NCI-H748 (cell line): ENCODE measurements around the gene CAVIN4.

Experiments used
- DNase-seq: peaks from one replicate; lab custom pipeline; 2025; ENCODE audit not compliant: unreplicated experiment; lab: John Stamatoyannopoulos, UW

Gene CAVIN4

GRCh38 chr9:100589582-100589981, 11.7 kb downstream of the CAVIN4 start:
- DNase-seq, result no peak

- DNase-seq, result no peak
These were observed 12.6 kb downstream of the CAVIN4 start for GRCh38 chr9:100590481-100590880.

GRCh38 chr9:100591139-100591538, 13.3 kb downstream of the CAVIN4 start:
- no peak for DNase-seq

GRCh38 chr9:100591639-100592412, 13.9 kb downstream of the CAVIN4 start:
- DNase-seq, result no peak

GRCh38 chr9:100595391-100596199, 17.7 kb downstream of the CAVIN4 start:
- peak; percentile 66 for DNase-seq

- no peak for DNase-seq
These were observed 19.4 kb downstream of the CAVIN4 start for GRCh38 chr9:100597236-100597635.

- peak; percentile 98 for DNase-seq
These were observed 20.8 kb downstream of the CAVIN4 start for GRCh38 chr9:100598641-100599145.

- peak; percentile 29 for DNase-seq
These were observed 22.7 kb downstream of the CAVIN4 start for GRCh38 chr9:100600521-100601079.

- DNase-seq, result peak; percentile 85
These were observed 23.3 kb downstream of the CAVIN4 start for GRCh38 chr9:100601216-100601615.

GRCh38 chr9:100602342-100602801, 24.5 kb downstream of the CAVIN4 start:
- DNase-seq, result peak; percentile 85

- no peak for DNase-seq
These were observed 27.5 kb downstream of the CAVIN4 start for GRCh38 chr9:100605405-100605804.

- peak; percentile 34 for DNase-seq
These were observed 41.3 kb downstream of the CAVIN4 start for GRCh38 chr9:100619194-100619593.

GRCh38 chr9:100619665-100620064, 41.8 kb downstream of the CAVIN4 start:
- DNase-seq, result no peak

GRCh38 chr9:100623969-100624368, 46.1 kb downstream of the CAVIN4 start:
- DNase-seq, result no peak

- no peak for DNase-seq
These were observed 49.1 kb downstream of the CAVIN4 start for GRCh38 chr9:100626949-100627348.

GRCh38 chr9:100637787-100638186, 59.9 kb downstream of the CAVIN4 start:
- DNase-seq, result peak; percentile 75
